ENCODE measurements around the gene ST3GAL3. TPM values are rescaled to one million over a fixed set of nuclear protein-coding genes. Genes with fewer than 3 reads are reported as not detected.

Gene ST3GAL3
- total and polyA plus RNA-seq, 10 of the 15 experiments (the other 5 are each of a cell fraction or from before 2014, with no cell fraction given): 1.2 to 19.3 (median 11.0) TPM

DNA sequence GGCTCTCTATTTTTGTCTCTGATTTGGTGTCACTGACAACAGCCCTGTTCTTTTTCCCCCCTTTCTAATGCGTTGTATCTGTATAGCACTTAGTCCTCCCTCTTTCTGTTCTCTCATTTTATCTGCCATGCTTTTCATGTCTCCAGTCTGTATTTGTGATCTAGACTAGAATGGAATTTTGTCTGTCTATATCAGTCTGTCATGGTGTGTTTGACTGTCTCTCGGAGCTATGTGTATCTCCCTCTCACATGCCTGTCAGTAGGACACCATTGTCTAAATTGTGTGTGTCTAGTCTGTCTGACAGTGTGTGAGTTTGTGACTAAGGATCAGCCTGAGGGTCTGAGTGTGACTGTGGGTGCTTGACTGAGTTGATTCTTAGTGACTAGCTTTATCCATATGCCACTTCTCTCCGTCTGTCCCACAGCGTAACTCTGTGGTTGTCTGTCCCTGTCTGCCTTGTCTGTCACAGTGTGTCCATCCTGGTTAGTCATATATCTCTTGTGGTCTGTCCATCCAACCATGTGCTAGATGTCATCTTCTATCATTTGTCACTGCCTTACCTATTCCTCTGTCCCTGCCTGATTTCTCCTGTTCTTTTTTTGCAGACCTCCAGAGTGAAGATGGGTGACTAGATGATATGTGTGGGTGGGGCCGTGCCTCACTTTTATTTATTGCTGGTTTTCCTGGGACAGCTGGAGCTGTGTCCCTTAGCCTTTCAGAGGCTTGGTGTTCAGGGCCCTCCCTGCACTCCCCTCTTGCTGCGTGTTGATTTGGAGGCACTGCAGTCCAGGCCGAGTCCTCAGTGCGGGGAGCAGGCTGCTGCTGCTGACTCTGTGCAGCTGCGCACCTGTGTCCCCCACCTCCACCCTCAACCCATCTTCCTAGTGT lies 270.3 kb downstream of the ST3GAL3 start:
- no peak overlapping the region for H2AFZ ChIP-seq (ENCODE audit: control insufficient read depth, low read depth, low read length)
- FAIRE-seq (no peak), ATAC-seq (no peak), DNase-seq (ENCODE audit: low read depth, low spot score) (no peak)
- POLR2A ChIA-PET: interaction anchor here (0.6 to 1.3 kb wide), 4 partner anchors 14 to 687 kb away, joined by 3 to 4 read pairs (median 4); no protein-coding TSS in a partner anchor
- peak overlapping the region; percentile 94 for H3K4me2 ChIP-seq (ENCODE audit: control insufficient read depth, insufficient read depth)
- no peaks in the 10 kb centered on the region for H3K27me3 ChIP-seq (replicated peaks in 1 of 2; ENCODE audit: control insufficient read depth in 2 of 2, insufficient read depth in 2 of 2, low read length in 1 of 2)
- intact Hi-C loops (cut with micrococcal nuclease; ENCODE audit: unreplicated experiment) (no loop called here), in situ Hi-C loops (cut with MboI) (no loop called here)
- H3K9me3 ChIP-seq (replicated peaks; ENCODE audit: control insufficient read depth, insufficient read depth, low read length): no peaks in the 10 kb centered on the region
- BruUV-seq (replicated peaks): no TSS peak
- H3K4me1 ChIP-seq (ENCODE audit: control insufficient read depth, insufficient read depth, low read length): peaks cover 30% of the 10 kb centered on the region
- no peak overlapping the region; the same call in 1 of the 2 replicates for H3K9ac ChIP-seq (ENCODE audit: control insufficient read depth, insufficient read depth, low read length)
- H3K4me3 ChIP-seq: no peak overlapping the region
- peaks cover 1 to 7% of the 10 kb centered on the region in 2 experiments for H3K36me3 ChIP-seq (ENCODE audit: control insufficient read depth in 2 of 2, insufficient read depth in 2 of 2, low read length in 1 of 2)
- H3K79me2 ChIP-seq (ENCODE audit: control insufficient read depth, insufficient read depth, low read length): peaks cover 45% of the 10 kb centered on the region
- RAD21 ChIA-PET (ENCODE audit: unreplicated experiment): interaction anchor here (0.6 kb wide), 1 partner anchor 1326 kb away, joined by 3 read pairs; no protein-coding TSS in a partner anchor
- TF ChIP-seq BHLHE40 (IDR thresholded peaks at IDR 0.05; ENCODE audit: borderline replicate concordance in 1 of 2, low read depth in 2 of 2, low read length in 1 of 2): no peak
- no peak for TF ChIP-seq KDM1A (IDR thresholded peaks at IDR 0.05; ENCODE audit: borderline replicate concordance)
- TF ChIP-seq RUNX3 (IDR thresholded peaks at IDR 0.05; ENCODE audit: low read length): 0 out of 2 replicates have a peak, but pooled peaks have one; percentile 7
- no peak for TF ChIP-seq FOXK2 (IDR thresholded peaks at IDR 0.05)
- no peak for TF ChIP-seq HCFC1 (IDR thresholded peaks at IDR 0.05; ENCODE audit: low read length)
- CTCF ChIA-PET: interaction anchor here (1.0 to 1.4 kb wide), 3 partner anchors 12 to 44 kb away, joined by 3 to 5 read pairs (median 3); no protein-coding TSS in a partner anchor
- no peaks in the 10 kb centered on the region for H4K20me1 ChIP-seq (ENCODE audit: control insufficient read depth, insufficient read depth)
- 98% methylated on average over 9 of the region's 9 CpGs for WGBS (ENCODE audit: insufficient coverage, insufficient replicate concordance, low lambda C conversion rate, missing lambda C conversion rate)
- SMC1A ChIA-PET (ENCODE audit: uncharacterized antibody, unreplicated experiment): interaction anchor here (1.3 kb wide), 1 partner anchor 15 kb away, joined by 3 read pairs; no protein-coding TSS in a partner anchor
- H3K27ac ChIP-seq (ENCODE audit: control insufficient read depth, insufficient read depth): no peak overlapping the region

DNA sequence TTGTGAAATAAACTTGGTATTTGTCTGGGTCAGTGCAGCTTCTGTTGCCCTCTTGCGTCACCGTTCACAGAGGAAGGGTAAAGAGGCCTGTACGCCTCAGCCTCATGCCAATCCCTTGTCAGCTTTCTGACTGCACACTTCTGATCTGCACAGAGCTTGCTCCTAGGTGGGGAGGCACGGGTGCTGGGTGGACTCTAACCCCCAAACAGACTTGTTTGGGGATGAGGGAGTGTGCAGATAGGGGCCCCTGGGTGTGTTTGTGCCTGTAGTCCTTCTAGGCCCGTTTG lies 270.9 kb downstream of the ST3GAL3 start:
- ATAC-seq (no peak), DNase-seq (ENCODE audit: low read depth, low spot score) (no peak), FAIRE-seq (no peak)
- ChIA-PET CTCF (interaction anchor here (1.0 to 1.4 kb wide), 3 partner anchors 12 to 43 kb away, joined by 3 to 5 read pairs (median 3); no protein-coding TSS in a partner anchor), SMC1A (ENCODE audit: uncharacterized antibody, unreplicated experiment) (interaction anchor here (1.3 kb wide), 1 partner anchor 15 kb away, joined by 3 read pairs; no protein-coding TSS in a partner anchor), RAD21 (ENCODE audit: unreplicated experiment) (no interaction called here), POLR2A (interaction anchor here (1.3 kb wide), 1 partner anchor 14 kb away, joined by 4 read pairs; no protein-coding TSS in a partner anchor)
- H3K9ac ChIP-seq (ENCODE audit: control insufficient read depth, insufficient read depth, low read length): no peak overlapping the region; the same call in 1 of the 2 replicates
- no peaks in the 10 kb centered on the region for H3K27me3 ChIP-seq (replicated peaks in 1 of 2; ENCODE audit: control insufficient read depth in 2 of 2, insufficient read depth in 2 of 2, low read length in 1 of 2)
- intact Hi-C loops (cut with micrococcal nuclease; ENCODE audit: unreplicated experiment) (no loop called here), in situ Hi-C loops (cut with MboI) (no loop called here)
- peaks cover 0 to 7% of the 10 kb centered on the region in 2 experiments for H3K36me3 ChIP-seq (ENCODE audit: control insufficient read depth in 2 of 2, insufficient read depth in 2 of 2, low read length in 1 of 2)
- H2AFZ ChIP-seq (ENCODE audit: control insufficient read depth, low read depth, low read length): no peak overlapping the region
- H3K79me2 ChIP-seq (ENCODE audit: control insufficient read depth, insufficient read depth, low read length): peaks cover 45% of the 10 kb centered on the region
- 67% methylated on average over 5 of the region's 5 CpGs for WGBS (ENCODE audit: insufficient coverage, insufficient replicate concordance, low lambda C conversion rate, missing lambda C conversion rate)
- H3K4me3 ChIP-seq: peak overlapping the region; percentile 69; the same call in 1 of the 2 replicates
- no peaks in the 10 kb centered on the region for H3K9me3 ChIP-seq (replicated peaks; ENCODE audit: control insufficient read depth, insufficient read depth, low read length)
- no TSS peak for BruUV-seq (replicated peaks)
- no peaks in the 10 kb centered on the region for H4K20me1 ChIP-seq (ENCODE audit: control insufficient read depth, insufficient read depth)
- H3K4me2 ChIP-seq (ENCODE audit: control insufficient read depth, insufficient read depth): peak overlapping the region; percentile 94
- H3K27ac ChIP-seq (ENCODE audit: control insufficient read depth, insufficient read depth): no peak overlapping the region
- peaks cover 30% of the 10 kb centered on the region for H3K4me1 ChIP-seq (ENCODE audit: control insufficient read depth, insufficient read depth, low read length)
- TF ChIP-seq MYC (IDR thresholded peaks at IDR 0.05; ENCODE audit: insufficient read depth, insufficient read length, insufficient replicate concordance, low read length, severe bottlenecking) (no peak), MYB (IDR thresholded peaks at IDR 0.05; ENCODE audit: borderline replicate concordance, low read depth, low read length) (no peak), BACH1 (IDR thresholded peaks at IDR 0.05; ENCODE audit: borderline replicate concordance) (no peak), SREBF2 (IDR thresholded peaks at IDR 0.05; ENCODE audit: low read length) (no peak), SRF (IDR thresholded peaks at IDR 0.05; ENCODE audit: low read depth in 2 of 2, low read length in 2 of 2) (no peak), GATAD2B (conservative IDR thresholded peaks at IDR 0.05; ENCODE audit: low read depth) (no peak), ATF7 (IDR thresholded peaks at IDR 0.05; ENCODE audit: low read depth) (no peak), POU2F2 (IDR thresholded peaks at IDR 0.05; ENCODE audit: borderline replicate concordance, low read depth, low read length) (no peak), DPF2 (IDR thresholded peaks at IDR 0.05) (no peak), RELA (IDR thresholded peaks at IDR 0.05; ENCODE audit: borderline replicate concordance, partially characterized antibody) (no peak)
- TF ChIP-seq, protein P1, sequence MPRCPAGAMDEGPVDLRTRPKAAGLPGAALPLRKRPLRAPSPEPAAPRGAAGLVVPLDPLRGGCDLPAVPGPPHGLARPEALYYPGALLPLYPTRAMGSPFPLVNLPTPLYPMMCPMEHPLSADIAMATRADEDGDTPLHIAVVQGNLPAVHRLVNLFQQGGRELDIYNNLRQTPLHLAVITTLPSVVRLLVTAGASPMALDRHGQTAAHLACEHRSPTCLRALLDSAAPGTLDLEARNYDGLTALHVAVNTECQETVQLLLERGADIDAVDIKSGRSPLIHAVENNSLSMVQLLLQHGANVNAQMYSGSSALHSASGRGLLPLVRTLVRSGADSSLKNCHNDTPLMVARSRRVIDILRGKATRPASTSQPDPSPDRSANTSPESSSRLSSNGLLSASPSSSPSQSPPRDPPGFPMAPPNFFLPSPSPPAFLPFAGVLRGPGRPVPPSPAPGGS (IDR thresholded peaks at IDR 0.05; ENCODE audit: borderline replicate concordance, insufficient read depth, low read depth, low read length, poor library complexity, severe bottlenecking): no peak

Measured in GM12878 (cell line).